ENCODE data around the gene SEMA3G.
A peak's percentile ranks its signal among the peaks of the same experiment; 100 is the strongest.

- TF ChIP-seq CTCF (IDR thresholded peaks at IDR 0.05; ENCODE audit: borderline replicate concordance, extremely low read depth, low read length, poor library complexity, severe bottlenecking) (peak; percentile 35), EZH2 (IDR thresholded peaks at IDR 0.05; ENCODE audit: borderline replicate concordance, low read depth, low read length, severe bottlenecking) (no peak)
Measured at GRCh38 chr3:52388348-52388821, 56.5 kb downstream of the SEMA3G start.
